AG04449 (cell line): Measurements from ENCODE around the gene SLC13A3.

Experiments used
- CTCF ChIA-PET: fragments of 350-600 bp; formaldehyde crosslinking; extraction: SDS; loops from one replicate; lab custom pipeline; 2021; ENCODE audit warnings: antibody characterized with exemption; lab: Yijun Ruan, JAX
- POLR2A ChIA-PET: fragments of 400-600, 350-600 bp; formaldehyde crosslinking; extraction: SDS; loops from one replicate; lab custom pipeline; 2020; ENCODE audit warnings: antibody characterized with exemption, inconsistent platforms; lab: Yijun Ruan, JAX
- DNase-seq: peaks from one replicate; pipeline ENCODE4 v3.0.0-alpha.2; 2010; ENCODE audit warnings: low read depth, low spot score
- H3K4me3 ChIP-seq: 2 replicates; pipeline ENCODE4 v1.5.1; 2011; ENCODE audit warnings: low read depth, mild to moderate bottlenecking, control low read depth, low read length
- TF ChIP-seq, protein P1 (sequence below): IDR thresholded peaks from one replicate; pipeline ENCODE4 v1.5.1; 2011; ENCODE audit warnings: mild to moderate bottlenecking, moderate library complexity, low read length, control low read depth, inconsistent platforms; ENCODE audit not compliant: insufficient read depth; ENCODE audit errors: missing control alignments

Gene SLC13A3

DNA sequence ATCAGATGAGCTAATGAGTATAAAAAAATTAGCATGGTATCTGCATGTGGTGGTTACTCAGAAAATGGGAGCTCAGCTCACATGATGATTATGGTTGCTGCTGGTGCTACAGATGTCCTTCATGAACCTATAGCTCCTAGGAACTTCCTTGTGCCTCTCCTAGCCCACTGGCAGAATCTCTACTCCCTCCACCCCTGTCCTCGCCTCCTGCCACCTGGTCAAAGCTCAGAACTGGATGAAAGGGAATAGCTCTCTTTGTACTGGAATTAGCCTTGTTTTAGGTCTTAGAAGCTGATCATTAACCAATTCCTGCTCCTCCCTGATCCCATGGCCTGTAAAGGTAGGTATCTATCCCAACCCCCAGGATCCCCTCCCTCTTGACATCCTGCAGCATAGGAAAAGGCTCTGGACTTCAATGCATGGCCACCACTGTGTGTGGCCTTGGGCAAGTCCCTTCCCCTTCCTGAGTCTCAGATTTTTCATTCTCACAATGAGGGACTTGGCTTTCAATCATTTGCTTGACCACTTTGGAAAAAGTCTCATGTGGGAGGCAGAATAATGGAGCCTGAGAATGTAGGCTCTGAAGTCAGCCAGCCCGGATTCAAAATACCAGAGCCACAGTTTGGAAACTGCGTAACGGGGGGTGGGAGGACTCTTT lies 43.9 kb downstream of the SLC13A3 start:
- ChIA-PET CTCF (no interaction called here), POLR2A (no interaction called here)
- TF ChIP-seq, protein P1, sequence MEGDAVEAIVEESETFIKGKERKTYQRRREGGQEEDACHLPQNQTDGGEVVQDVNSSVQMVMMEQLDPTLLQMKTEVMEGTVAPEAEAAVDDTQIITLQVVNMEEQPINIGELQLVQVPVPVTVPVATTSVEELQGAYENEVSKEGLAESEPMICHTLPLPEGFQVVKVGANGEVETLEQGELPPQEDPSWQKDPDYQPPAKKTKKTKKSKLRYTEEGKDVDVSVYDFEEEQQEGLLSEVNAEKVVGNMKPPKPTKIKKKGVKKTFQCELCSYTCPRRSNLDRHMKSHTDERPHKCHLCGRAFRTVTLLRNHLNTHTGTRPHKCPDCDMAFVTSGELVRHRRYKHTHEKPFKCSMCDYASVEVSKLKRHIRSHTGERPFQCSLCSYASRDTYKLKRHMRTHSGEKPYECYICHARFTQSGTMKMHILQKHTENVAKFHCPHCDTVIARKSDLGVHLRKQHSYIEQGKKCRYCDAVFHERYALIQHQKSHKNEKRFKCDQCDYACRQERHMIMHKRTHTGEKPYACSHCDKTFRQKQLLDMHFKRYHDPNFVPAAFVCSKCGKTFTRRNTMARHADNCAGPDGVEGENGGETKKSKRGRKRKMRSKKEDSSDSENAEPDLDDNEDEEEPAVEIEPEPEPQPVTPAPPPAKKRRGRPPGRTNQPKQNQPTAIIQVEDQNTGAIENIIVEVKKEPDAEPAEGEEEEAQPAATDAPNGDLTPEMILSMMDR, result no peak
- no peak for DNase-seq
- no peak overlapping the region for H3K4me3 ChIP-seq

DNA sequence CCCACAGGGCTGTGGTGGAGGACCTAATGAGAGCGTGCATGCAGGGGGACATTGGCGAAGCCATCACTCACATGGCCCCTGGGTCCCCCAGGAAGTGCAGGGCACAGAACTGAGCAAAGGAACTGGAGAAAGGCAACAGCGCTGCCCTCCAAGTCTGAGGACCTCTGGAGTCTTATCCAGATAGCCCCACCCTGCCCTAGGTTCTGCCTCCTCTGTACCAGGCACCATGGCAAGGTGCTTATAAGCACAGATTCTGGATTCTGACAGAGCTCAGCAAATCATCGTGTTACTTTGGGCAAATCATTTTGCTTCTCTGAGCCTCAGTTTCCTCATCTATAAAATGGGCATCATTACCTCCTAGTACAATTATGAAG lies 44.5 kb downstream of the SLC13A3 start:
- TF ChIP-seq, protein P1, result no peak
- DNase-seq, result no peak
- ChIA-PET CTCF (no interaction called here), POLR2A (no interaction called here)
- no peak overlapping the region for H3K4me3 ChIP-seq

DNA sequence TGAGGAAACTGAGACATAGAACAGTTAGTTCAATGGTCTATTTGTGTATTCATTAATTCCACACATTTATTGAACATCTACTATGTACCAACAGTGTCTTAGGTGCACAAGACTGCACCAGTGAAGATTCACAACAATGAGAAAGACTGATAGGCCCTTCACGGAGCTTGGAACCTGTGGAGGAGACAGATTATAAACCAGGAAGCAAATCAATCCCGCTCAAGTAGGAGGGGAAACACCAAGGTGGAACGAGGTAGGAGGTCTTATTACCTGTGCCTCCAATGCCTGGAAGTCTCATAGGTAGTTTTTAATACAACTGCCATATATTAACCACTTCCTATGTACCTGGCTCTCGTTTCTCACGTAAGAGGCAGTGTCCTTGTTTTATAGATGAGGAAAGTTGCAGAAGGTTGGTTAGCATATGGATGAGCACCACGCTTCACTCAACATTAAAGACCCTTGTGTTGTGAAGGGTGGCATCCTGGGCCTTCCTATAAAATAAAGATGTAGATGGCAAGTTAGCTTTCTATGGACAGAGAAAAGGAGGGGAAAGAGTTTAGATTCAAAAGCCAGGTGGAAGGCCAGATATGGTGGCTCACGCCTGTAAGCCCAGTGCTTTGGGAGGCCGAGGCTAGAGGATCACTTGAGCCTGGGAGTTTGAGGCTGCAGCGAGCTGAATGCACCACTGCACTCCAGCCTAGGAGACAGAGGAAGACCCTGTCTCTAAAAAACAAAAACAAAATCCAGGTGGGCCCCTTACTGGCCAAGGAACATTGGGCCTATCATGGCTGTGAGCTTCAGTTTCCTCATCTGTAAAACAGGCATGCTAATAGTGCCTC lies 45.1 kb downstream of the SLC13A3 start:
- POLR2A ChIA-PET, result no interaction called here
- DNase-seq, result no peak
- TF ChIP-seq, protein P1, result no peak
- CTCF ChIA-PET, result no interaction called here
- no peak overlapping the region for H3K4me3 ChIP-seq

DNA sequence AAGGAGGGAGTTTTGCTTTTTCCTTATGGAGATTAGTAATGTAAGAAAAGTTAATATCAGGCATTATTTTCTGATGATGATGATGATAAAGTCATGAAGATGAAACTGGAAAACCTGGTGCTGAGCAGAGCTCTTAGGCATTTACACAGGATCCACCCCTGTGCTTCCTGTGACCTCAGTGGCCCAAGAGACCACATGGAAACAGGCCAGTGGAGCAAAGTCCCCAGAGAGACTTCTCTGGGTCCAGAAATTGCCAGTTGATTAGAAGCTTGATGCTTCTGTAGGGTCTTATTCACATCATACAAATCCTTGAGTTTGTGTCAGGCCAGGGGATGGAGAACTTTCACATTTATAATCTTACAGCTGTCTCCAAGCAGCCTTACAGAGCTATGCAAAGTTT lies 46.1 kb downstream of the SLC13A3 start:
- TF ChIP-seq, protein P1, result no peak
- CTCF ChIA-PET, result no interaction called here
- DNase-seq, result no peak
- POLR2A ChIA-PET, result no interaction called here
- H3K4me3 ChIP-seq, result no peak overlapping the region

DNA sequence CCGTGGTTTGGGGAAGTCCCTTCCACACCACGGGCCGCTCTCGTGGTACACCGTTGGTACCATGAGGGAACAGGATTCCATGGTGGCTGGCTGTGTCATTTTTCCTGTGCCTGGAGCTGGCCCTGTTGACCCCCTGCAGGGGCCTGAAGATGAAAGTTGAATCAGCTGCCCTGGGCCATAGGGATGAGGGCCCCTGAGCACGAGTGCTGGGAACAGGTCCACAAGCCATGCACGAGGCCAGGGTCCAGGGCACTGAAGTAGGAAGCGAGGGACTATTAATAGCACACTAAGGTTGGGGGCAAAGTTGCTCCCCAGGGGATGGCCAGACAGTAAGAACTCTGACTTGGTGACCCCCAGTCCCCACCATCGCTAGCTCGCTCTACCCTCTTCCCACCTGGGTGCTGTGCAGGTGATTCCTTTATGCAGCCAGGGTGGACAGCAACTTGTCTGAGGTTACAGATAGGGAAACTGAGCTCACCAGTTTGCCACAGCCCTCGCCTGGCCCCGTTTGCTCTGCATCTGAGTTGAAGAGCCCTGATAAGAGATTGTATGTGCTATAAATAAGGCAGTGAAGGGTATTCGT lies 46.6 kb downstream of the SLC13A3 start:
- H3K4me3 ChIP-seq, result no peak overlapping the region
- DNase-seq, result no peak
- POLR2A ChIA-PET, result no interaction called here
- TF ChIP-seq, protein P1, result no peak
- CTCF ChIA-PET, result interaction anchor here (0.8 kb wide), 1 partner anchor 20 kb away, joined by 3 read pairs; no protein-coding TSS in a partner anchor

DNA sequence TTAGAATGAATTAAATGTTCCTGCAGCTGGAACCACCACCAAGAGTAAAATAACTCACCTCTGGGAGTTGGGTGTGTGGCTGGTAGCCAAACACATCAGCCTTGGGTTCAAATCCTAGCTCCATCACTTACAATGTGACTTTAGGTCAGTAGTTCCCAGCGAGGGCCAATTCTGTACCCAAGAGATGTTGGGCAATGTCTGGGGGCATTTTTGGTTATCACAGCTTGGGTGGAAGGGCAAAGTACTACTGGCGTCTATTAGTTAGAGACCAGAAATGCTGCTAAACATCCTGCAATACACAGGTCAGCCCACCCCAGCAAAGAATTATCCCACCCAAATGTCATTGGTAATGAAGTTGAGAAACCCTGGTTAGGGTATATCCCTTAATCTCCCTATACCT lies 48.8 kb downstream of the SLC13A3 start:
- POLR2A ChIA-PET, result no interaction called here
- TF ChIP-seq, protein P1, result no peak
- no peak for DNase-seq
- H3K4me3 ChIP-seq, result no peak overlapping the region
- CTCF ChIA-PET, result no interaction called here
